GM21723 (cell line): Measurements from ENCODE around the gene CBFB.
A peak's percentile ranks its signal among the peaks of the same experiment; 100 is the strongest.
"Not testable (repeated sequence)": the region's sequence is repeated elsewhere in the genome, so short reads cannot be mapped to it uniquely, and the experiment has no call there.

Experiments
- ATAC-seq: cut with Tn5 transposase; IDR thresholded peaks from one replicate; pipeline ENCODE4 v1.9.1; 2021; ENCODE audit warnings: mild to moderate bottlenecking, moderate library complexity; ENCODE audit not compliant: unreplicated experiment

Gene CBFB

DNA sequence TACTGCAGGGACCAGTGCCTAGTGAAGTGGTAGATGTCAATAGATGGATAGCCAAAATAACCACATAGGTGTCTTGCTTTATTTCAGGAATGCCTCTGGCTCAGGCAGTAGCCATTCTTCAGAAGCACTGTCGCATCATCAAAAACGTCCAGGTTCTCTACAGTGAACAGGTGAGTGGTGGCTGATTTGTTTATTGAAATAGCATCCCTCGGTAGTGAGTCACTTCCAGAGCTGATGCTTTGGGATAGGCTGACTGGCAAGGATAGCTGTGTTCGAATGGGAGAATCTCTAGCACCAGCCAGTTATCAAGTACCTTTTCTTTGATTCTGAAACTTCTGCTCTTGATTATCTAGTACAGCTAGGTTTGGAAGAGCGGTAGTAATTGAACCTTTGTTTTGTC, 91.1 kb downstream of the CBFB start:
- no peak for ATAC-seq

GRCh38 chr16:67122799-67123198, 93.8 kb downstream of the CBFB start:
- not testable (repeated sequence) for ATAC-seq

- no peak for ATAC-seq
These were observed 99.5 kb downstream of the CBFB start for GRCh38 chr16:67128417-67128816.

DNA sequence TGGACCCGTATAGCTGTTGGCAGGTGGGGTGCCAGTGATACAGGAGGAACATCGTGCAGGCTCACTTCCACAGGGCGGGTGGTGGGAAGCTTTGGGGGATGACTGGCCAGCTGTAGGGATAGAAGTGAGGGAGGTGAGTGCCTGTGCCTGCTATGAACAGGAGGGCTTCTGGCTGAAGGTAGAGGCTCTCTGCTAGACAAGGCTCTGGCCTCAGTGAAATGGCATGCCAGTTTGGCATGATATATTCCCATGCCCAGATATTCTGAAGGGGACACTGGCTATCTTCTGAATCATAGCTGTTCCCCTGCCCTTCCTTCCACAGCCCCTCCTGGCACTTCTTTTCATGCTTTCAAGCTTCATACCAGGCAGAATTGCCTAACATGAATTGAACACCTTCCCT, 99.9 kb downstream of the CBFB start:
- no peak for ATAC-seq

DNA sequence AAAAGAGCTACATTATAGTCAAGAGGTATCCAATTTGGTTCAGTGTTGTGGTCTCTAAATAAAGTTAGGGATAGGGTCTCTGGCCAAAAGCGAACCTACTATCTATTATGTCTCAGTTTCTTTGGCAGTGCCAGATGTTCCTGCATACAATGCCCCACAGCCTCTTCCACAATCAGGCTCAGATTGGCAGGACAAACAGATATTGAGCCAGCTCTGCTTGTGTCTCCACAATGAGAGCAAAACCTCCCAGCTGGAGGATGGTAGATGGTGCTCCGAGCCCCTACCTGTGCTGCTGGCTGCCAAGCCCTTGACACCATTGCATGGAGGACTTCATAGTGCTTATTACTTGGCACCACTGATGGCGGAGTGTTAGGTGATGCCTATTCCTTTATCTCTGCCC, 100.5 kb downstream of the CBFB start:
- ATAC-seq: no peak

- ATAC-seq: no peak
These were observed 108.7 kb downstream of the CBFB start for GRCh38 chr16:67137605-67138004.

- ATAC-seq: no peak
These were observed 112.4 kb downstream of the CBFB start for GRCh38 chr16:67141391-67141790.

GRCh38 chr16:67142342-67142741, 113.4 kb downstream of the CBFB start:
- ATAC-seq: no peak

GRCh38 chr16:67144943-67145342, 116.0 kb downstream of the CBFB start:
- no peak for ATAC-seq

GRCh38 chr16:67145746-67146145, 116.8 kb downstream of the CBFB start:
- no peak for ATAC-seq

DNA sequence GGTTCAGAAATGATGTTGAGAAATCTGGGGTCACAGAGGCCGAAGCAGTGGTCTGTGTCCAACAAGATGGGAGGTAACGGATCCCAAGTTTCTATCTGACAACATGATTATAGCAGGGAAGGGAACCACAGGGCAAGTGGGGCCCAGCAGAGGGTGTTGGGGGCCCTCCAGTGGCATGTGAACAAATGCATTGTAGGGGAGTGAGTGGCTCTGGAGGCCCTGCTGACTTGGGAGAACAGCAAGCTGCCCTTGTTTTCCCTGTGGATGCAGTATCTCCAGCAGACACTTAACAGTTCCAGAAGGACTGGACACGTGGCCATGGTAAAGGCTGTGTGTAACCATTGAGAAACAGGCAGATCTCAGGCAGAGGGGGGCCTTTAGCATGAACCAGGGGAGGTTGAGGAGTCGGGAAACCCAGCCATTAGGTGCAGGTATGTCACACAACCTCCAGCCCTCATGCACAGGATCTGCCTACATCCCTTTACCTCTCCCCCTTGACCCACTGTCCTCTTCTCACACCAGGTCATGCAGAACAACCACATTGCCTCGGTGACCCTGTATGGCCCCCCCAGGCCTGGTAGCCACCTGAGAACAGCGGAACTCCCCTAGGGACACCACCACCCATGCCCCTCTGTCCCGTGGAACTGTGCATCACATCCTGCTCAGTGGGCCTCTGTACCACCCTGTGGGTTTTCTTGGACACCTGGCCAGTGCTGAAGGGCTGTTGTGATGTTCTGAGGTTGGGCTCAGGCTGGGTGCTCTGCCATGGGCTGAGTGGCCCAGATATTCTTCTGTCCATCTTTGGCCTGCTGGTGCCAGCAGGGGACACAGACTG, 117.8 kb downstream of the CBFB start:
- no peak for ATAC-seq

DNA sequence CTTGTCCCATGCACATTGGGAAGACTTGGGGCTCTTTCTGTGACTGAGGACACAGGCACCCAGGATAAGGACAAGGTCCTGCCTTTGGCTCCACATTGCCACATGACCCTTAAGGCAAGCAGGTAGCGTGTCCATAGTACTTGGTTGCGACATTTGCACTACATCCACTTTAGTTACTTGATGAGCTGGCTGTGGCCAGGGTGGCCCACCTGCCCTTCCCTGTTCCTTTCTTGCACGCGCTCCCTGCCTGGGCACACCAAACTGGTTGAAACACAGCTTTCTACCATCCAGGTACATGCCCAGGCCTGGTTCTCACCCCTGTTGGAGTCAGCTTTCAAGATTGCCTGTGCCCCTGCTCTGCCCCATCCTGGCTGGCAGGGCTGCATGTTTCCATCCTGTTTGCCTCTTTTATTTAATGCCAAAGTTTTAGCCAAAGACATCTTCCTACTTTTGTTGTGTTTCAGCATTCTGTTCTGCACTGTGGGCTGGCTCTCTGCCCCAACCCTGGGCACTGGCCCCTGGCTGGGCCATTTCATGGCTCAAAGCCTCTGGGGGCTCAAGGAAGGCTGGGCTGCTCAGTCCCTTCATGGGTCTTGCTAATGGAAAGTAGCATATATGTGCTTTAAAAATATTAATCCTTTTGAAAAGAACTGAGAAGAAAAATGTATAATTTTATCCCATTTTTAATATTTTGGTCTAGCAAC, 118.6 kb downstream of the CBFB start:
- ATAC-seq: no peak

GRCh38 chr16:67148221-67148620, 119.3 kb downstream of the CBFB start:
- no peak for ATAC-seq

DNA sequence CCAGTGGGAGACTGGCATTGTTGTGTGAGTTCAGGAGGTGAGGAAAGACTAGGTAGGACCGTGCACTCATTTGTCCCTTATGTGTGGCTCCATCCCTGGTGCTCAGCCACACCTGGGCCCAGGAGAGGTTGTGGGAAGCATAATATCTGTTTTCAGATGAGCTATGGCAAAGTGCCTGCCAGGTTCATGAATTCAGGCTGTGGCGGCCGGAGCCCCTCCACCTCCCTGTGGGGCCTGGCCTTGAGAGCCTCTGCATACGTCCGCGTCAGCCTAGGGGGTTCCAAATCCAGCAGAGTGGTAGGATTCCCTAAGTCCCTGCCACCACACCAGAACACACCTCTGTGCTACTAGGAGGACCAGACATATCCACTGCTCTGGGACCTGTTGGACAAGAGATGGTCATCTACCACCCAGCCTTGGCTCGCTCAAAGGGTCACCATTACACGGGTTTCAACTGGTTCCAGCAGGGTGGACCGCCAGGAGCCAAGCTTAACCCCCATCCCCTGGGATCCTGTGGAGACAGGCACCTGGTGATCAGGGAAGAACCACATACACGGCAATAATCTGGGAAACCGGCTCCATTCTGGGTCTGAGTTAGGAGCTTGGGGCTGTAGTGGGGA, 119.8 kb downstream of the CBFB start:
- ATAC-seq: no peak

GRCh38 chr16:67149276-67150046, 120.5 kb downstream of the CBFB start:
- no peak for ATAC-seq

- peak; percentile 45 for ATAC-seq
These were observed 121.3 kb downstream of the CBFB start for GRCh38 chr16:67150047-67150832.
